PFSK-1 (cell line): ENCODE data around the gene SPATA17.

Source experiments
- POLR2AphosphoS5 ChIP-seq: IDR thresholded peaks from 2 replicates; pipeline ENCODE4 v1.6.1; 2012; ENCODE audit warnings: low read depth, mild to moderate bottlenecking, control low read depth, low read length, moderate library complexity
- SIN3A ChIP-seq: IDR thresholded peaks from 2 replicates; pipeline ENCODE4 v1.6.1; 2012; ENCODE audit warnings: mild to moderate bottlenecking, low read length, moderate library complexity, borderline replicate concordance; ENCODE audit not compliant: insufficient read depth
- TAF1 ChIP-seq: IDR thresholded peaks from 2 replicates; pipeline ENCODE4 v1.6.1; 2012; ENCODE audit warnings: low read length, control low read depth, borderline replicate concordance; ENCODE audit not compliant: insufficient read depth

- TF ChIP-seq POLR2AphosphoS5, result no peak
- TF ChIP-seq SIN3A, result no peak
- TF ChIP-seq TAF1, result no peak
These were observed 236.4 kb downstream of the SPATA17 start for GRCh38 chr1:217867446-217867995.
